GM18505 (cell line): ENCODE measurements around the gene JPH4.
"Not testable (repeated sequence)": the region's sequence is repeated elsewhere in the genome, so short reads cannot be mapped to it uniquely, and the experiment has no call there.

Experiments used
- ATAC-seq: cut with Tn5 transposase; IDR thresholded peaks from one replicate; pipeline ENCODE4 v1.9.1; 2021; ENCODE audit not compliant: unreplicated experiment
- POLR2A ChIP-seq: IDR thresholded peaks from 4 replicates; pipeline ENCODE4 v1.6.1; 2011; ENCODE audit warnings: borderline replicate concordance; ENCODE audit not compliant: insufficient read depth, insufficient read length; ENCODE audit errors: extremely low read depth

Gene JPH4

DNA sequence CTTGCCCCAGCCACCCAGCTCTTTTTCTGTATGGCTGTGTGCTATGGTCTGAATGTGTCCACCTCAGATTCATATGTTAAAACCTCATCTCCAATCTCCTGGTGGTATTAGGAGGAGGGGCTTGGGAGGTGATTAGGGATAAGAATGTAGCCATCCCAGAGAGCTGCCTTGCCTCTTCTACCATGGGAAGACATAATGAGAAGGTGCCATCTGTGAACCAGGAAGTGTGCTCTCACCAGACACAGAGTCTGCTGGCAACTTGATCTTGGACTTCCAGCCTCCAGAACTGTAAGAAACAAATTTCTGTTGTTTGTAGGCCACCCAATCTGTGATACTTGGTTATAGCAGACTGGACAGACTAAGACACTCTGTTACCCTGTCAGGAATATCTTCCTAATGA is 22.8 kb upstream of the JPH4 start:
- no peak for TF ChIP-seq POLR2A
- ATAC-seq = no peak

DNA sequence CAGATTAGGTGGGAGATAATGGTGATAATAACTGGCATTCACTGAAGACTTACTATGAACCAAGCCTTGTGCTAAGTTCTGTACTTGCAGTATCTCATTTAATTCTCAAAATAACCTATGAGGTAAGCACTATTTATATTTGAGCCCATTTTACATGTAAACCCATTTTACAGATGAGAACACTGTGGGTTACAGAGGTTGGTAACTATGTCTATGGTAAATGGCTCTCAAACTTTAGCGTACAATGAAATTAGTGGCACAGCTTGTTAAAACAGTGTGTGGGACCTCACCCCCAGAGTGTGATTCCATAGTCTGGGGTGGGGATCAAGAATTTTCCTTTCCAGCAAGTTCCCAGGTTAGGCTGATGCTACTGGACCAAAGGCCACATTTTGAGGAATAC is 22.2 kb upstream of the JPH4 start:
- TF ChIP-seq POLR2A = no peak
- ATAC-seq = no peak

DNA sequence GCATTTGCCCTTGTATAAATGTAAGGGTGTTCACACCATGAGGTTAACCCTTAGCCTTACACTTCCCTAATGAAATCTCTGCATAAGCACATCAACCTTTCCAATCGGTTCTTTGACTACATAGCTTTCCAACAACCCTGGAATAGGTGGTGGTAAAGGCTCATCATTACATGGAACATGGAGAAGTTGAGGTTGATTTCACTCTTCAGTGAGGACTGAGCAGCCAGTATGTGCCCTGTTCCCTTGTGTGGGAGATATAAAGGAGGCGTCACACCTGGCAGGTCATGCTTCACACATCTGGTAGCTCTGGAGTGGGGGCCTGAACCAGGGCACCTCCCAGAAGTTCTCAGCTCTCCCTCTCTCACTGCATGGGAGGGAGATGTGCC is 21.7 kb upstream of the JPH4 start:
- TF ChIP-seq POLR2A = no peak

DNA sequence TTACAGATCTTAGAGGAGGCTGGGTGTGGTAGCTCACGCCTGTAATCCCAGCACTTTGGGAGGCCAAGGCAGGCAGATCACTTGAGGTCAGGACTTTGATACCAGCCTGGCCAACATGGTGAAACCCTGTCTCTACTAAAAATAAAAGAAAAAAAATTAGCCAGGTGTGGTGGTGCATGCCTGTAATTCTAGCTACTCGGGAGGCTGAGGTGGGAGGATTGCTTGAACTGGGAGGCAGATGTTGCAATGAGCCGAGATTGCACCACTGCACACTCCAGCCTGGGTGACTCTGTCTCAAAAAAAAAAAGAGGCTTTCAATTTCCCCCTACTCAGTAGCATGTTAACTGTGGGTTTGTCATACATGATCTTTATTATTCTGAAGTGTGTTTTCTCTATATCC is 15.6 kb upstream of the JPH4 start:
- ATAC-seq = not testable (repeated sequence)

More for the DNA sequence above, 21.7 kb upstream of the JPH4 start:
- ATAC-seq = no peak

DNA sequence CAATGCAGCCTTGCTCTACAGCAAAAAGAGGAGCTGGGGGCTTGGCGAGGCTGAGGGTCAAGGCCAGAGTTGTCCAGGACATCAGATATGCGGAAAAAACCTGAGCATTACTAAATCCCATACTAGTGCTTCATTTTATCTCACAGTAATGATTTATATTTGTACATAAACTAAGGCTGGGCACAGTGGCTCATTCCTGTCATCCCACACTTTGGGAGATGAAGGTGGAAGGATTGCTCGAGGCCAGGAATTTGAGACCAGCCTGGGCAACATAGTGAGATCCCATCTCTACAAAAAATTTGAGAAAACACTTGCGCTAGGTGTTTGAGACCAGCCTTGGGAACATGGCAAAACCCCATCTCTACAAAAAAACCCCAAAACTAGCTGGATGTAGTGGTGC is 11.6 kb upstream of the JPH4 start:
- no peak for TF ChIP-seq POLR2A

DNA sequence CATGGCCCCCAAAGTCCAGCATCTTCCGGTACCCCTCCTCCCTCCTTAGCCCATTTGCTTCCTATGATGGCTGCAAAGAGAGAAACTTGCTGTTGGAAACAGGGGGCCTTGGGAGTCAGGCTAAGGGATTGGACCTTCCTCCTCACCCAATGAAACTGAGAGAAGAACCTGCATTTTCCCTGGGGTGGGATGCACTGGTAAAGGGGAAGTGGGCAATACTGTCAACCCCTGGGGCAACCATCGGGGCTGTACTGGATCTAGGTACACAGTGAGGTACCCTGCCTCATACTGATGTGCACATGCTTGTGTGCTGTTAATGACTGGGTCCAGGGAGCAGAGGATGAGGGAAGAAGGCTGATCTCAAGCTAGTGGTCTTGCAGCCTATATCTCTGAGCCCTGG is 11.0 kb upstream of the JPH4 start:
- no peak for TF ChIP-seq POLR2A
- ATAC-seq = no peak

More for the DNA sequence above, 11.6 kb upstream of the JPH4 start:
- no peak for ATAC-seq

DNA sequence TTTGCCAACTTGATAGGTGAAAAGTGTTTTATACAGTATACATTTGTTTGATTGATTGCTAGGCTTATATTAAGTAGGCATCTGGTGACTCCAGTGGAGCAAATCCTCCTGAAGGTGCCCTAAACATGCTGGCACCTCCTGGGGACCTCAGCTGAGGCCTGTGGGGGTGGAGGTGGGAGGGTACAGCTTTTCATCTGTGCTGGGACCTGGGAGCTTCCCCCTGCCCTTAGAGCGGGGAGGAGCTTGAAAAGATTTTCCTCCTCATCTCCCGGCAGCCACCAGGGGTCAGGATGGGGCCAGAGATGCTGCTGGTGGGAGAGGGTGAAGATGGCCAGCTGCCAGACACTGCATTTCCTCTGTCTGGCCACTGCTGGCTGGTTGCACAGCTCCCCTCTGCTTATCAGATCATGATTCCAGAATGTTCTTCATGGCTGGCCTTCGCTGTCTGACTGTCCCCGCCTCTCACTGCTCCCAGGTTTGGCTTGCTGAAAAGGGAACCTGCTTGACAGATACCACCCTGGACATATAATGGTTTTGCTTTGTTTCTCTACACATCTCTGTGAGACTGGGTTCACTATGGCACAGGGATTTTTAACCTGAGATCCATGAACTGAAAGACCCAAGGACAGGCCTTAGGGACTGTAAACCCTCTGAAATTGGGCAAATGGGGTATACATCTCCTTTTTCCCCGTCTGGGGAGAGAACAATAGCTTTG is 10.5 kb upstream of the JPH4 start:
- no peak for TF ChIP-seq POLR2A
- peak; percentile 99 for ATAC-seq

DNA sequence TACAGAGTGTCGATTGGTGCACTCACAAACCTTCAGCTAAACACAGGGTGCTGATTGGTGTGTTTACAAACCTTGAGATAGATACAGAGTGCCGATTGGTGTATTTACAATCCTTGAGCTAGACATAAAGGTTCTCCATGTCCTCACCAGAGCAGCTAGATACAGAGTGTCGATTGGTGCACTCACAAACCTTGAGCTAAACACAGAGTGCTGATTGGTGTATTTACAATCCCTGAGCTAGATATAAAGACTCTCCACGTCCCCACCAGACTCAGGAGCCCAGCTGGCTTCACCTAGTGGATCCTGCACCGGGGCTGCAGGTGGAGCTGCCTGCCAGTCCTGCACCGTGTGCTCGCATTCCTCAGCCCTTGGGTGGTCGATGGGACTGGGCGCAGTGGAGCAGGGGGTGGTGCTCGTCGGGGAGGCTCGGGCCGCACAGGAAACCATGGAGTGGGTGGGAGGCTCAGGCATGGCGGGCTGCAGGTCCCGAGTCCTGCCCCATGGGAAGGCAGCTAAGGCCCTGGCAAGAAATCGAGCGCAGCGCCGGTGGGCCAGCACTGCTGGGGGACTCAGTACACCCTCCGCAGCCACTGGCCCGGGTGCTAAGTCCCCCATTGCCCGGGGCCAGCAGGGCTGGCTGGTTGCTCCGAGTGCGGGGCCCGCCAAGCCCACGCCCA is 6.1 kb upstream of the JPH4 start:
- ATAC-seq = not testable (repeated sequence)

DNA sequence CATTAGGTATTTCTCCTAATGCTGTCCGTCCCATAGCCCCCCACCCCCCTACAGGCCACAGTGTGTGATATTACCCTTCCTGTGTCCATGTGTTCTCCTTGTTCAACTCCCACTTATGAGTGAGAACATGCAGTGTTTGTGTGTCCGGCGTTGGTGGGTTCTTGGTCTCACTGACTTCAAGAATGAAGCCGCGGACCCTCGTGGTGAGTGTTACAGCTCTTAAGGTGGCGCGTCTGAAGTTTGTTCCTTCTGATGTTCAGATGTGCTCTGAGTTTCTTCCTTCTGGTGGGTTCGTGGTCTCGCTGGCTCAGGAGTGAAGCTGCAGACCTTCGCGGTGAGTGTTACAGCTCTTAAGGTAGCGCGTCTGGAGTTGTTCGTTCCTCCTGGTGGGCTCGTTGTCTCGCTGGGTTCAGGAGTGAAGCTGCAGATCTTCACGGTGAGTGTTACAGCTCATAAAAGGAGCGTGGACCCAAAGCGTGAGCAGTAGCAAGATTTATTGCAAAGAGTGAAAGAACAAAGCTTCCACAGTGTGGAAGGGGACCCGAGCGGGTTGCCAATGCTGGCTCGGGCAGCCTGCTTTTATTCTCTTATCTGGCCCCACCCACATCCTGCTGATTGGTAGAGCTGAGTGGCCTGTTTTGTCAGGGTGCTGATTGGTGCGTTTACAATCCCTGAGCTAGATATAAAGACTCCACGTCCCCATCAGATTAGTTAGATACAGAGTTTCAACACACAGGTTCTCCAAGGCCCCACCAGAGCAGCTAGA is 5.4 kb upstream of the JPH4 start:
- not testable (repeated sequence) for ATAC-seq

DNA sequence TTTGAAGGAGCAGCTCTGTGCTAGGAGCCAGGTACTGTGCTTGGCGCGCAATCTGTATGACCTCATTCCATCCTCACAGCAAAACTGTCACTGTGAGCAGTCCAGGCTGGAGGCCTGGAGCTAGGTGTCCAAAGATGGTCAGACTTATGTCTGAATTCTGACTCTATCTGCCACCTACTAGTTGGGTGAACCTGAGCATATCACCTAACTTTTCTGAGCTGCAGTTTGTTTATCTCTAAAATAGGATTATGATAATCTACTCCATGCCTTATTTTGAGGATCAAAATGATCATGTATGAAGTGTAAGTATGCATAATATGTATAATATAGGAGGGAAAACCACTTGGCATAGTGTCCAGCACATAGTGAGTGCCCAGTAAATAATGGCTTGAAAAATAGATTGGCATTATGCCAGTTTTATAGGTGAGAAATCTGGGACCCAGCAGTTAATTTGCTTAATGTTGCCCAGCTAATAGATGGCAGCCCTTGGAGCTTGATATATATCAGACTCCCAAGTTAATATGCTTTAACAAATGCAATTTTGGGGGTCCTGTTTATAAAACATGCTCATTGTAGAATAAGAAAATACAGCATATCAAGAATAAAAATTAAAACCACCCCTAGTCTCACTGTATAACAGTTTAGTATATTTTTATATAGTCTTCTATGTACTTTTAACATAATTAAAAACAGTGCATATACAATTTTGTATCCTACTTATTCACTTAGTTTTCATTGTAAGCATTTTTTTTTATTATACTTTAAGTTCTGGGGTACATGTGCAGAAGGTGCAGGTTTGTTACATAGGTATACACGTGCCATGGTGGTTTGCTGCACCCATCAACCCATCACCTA is 4.5 kb upstream of the JPH4 start:
- no peak for TF ChIP-seq POLR2A
- no peak for ATAC-seq

DNA sequence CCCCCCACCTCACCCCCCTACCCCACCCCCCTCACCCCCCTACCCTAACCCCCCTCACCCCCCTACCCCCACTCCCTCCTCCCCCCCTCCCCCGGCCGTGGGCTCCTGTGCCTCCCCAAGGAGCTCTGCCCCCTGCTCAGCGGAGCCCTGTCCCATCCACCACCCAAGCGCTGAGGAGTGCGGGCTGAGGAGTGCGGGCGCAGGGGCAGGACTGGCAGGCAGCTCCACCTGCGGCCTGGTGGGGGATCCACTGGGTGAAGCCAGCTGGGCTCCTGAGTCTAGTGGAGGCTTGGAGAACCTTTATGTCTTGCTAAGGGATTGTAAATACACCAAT is 2.3 kb upstream of the JPH4 start:
- ATAC-seq = no peak
- no peak for TF ChIP-seq POLR2A

DNA sequence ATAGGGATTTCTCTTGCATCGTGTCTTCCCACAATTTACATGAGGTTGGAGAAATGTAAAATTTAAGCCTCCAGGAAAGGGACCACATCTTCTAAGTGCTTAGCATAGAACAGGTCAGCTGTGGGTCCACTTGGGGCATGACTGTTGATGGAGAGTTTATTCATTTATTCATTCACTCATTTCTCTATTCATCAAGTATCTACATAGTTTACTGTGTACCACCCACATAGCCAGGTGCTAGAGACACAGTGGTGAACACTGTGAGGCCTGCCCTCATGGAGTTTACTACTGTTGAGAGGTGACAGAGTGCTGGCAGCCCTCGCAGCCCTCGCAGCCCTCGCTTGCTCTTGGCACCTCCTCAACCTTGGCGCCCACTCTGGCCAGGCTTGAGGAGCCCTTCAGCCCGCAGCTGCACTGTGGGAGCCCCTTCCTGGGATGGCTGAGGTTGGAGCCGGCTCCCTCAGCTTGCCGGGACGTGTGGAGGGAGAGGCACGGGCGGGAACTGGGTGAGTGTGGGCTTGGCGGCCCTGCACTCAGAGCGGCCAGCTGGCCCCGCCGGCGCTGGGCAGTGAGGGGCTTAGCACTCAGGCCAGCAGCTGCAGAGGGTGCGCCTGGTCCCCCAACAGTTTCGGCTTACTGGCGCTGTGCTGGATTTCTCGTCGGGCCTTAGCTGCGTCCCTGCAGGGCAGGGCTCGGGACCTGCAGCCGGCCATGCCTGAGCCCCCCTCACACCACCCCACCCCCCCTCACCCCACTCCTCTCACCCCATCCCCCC is 1.7 kb upstream of the JPH4 start:
- no peak for TF ChIP-seq POLR2A
- no peak for ATAC-seq

DNA sequence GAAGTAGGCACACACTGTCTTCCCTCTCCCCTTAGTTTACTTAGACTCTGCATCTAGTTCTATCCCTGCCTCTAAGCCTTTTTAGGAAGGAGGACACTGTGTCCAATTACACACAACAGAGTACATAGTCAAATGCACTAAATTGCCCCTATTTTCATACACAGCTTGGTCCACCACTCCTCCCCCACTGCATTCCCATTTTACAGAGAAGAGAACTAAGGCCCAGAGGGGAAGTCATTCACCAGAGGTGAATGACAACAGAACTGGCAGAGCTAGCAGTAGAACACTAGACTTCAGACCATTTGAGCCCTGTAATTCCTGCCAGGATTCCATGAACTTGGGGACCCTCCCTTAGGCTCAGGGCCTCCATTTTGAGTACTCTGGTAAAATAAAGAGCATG is 1.1 kb upstream of the JPH4 start:
- TF ChIP-seq POLR2A = no peak
- no peak for ATAC-seq
